22Rv1 (cell line): Measurements from ENCODE around the gene ZNF423.

Experiments used
- H3K27ac ChIP-seq: fragments of 450-650 bp; 2 replicates; pipeline ENCODE4 v1.5.1; 2017
- ZFX ChIP-seq: fragments of 450-650 bp; IDR thresholded peaks from 2 replicates; pipeline ENCODE4 v1.6.1; 2017; ENCODE audit warnings: antibody characterized with exemption, borderline replicate concordance
- TF ChIP-seq, protein P1 (sequence below): fragments of 450-650 bp; IDR thresholded peaks from 2 replicates; pipeline ENCODE4 v1.5.1; 2017; ENCODE audit warnings: mild to moderate bottlenecking

The ZNF423 gene

GRCh38 chr16:49709057-49709456 is 146.9 kb downstream of the ZNF423 start:
- TF ChIP-seq ZFX: no peak
- TF ChIP-seq, protein P1, sequence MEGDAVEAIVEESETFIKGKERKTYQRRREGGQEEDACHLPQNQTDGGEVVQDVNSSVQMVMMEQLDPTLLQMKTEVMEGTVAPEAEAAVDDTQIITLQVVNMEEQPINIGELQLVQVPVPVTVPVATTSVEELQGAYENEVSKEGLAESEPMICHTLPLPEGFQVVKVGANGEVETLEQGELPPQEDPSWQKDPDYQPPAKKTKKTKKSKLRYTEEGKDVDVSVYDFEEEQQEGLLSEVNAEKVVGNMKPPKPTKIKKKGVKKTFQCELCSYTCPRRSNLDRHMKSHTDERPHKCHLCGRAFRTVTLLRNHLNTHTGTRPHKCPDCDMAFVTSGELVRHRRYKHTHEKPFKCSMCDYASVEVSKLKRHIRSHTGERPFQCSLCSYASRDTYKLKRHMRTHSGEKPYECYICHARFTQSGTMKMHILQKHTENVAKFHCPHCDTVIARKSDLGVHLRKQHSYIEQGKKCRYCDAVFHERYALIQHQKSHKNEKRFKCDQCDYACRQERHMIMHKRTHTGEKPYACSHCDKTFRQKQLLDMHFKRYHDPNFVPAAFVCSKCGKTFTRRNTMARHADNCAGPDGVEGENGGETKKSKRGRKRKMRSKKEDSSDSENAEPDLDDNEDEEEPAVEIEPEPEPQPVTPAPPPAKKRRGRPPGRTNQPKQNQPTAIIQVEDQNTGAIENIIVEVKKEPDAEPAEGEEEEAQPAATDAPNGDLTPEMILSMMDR: no peak
- H3K27ac ChIP-seq: no peak overlapping the region

DNA sequence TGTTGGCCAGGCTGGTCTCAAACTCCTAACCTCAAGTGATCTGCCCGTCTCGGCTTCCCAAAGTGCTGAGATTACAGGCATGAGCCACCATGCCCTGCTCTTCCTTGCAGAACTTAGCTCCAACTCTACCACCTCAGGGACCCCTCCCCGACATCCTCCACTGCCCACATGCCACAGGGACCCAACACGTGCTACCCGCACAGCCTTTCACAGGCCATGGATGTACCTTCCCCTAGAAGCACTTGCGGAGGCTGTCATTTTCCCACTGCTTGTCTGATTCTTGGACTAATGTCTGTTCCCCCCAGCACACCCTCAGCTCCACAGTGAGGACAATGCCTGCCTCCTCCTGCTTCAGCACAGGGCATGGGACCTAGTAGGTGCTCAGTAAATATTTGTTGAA is 147.4 kb downstream of the ZNF423 start:
- TF ChIP-seq ZFX: no peak
- TF ChIP-seq, protein P1: no peak
- no peak overlapping the region for H3K27ac ChIP-seq

DNA sequence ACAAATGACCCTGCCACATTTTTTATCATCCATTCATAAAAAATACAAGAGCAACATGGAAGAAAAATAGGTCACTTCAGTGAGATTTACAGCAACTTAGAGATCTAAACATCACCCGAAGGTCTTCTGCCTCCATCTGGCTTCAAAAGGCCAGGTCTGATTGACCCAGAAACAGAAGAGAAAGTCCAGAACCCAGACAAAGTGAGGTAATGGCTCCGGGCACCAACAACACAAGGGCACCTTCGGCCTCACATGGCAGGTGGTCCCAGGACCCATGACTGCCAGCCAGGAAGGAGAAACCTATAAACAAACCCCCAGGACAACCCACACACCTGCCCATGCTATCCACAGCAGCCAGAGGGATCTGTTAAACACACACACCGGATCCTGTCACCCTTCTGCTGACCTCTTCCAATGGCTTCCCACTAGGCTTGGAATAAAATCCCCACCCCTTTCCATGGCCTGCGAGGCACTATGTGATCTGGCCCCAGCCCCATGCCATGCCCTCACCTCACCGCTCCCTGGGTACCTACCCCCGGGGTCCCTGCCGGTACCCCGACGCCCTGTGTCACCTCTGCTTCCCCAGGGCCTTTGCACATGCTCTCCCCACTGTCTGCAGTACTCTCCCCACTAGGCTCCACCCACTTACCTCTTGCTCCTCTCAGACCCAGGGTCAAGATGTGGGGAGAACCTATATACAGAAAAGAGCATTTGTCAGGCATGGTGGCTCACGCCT is 149.1 kb downstream of the ZNF423 start:
- H3K27ac ChIP-seq: no peak overlapping the region
- TF ChIP-seq ZFX: no peak
- TF ChIP-seq, protein P1: no peak

DNA sequence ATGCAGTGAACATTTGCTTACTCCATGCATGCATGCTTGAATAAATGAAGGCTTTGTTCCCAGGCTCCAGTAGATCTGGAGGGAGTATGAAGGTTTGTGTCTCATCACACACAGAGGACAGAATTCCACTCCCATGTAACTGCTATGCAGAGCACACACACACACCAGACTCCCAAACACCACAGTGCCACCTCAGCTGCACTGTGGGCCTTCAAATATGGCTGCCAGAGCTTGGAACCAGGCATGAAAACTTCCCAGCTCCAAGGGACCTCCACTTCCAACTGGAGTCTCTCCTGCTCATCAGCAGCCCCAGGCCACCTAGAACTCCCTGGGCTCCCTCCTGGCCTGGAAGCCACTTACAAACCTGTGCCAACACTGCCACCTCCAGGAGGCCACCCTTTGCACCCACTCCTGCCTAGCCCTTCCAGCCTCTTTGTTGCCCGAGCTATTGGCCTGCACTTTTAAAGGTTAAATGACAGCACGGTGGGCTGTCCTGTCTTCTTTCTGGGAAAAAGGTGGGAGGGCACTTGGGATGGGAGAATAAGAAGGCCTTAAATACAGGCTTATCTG is 151.2 kb downstream of the ZNF423 start:
- TF ChIP-seq, protein P1: no peak
- TF ChIP-seq ZFX: no peak
- no peak overlapping the region for H3K27ac ChIP-seq

DNA sequence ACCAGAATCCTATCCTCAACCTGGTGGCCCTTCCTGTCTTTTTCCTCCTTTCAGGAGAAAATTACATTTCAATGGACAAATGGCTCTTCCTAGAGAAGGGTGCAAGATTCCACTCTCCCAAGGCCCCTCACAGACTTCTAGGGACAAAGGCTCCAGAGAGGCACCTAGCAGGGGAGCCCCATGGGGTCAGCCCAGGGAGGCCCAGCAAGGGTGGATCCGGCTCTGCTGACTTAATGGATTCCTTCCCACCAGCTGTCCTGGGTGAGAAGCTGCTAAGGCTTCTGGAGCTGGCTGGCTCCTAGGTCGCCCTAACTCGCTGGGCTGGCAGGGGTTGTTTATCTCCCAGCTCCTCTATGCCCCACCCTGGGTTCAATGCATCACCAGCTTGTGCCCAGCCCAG is 152.4 kb downstream of the ZNF423 start:
- no peak overlapping the region for H3K27ac ChIP-seq

GRCh38 chr16:49701789-49702494 is 154.0 kb downstream of the ZNF423 start:
- H3K27ac ChIP-seq: no peak overlapping the region
- TF ChIP-seq, protein P1: no peak
- no peak for TF ChIP-seq ZFX

More for the DNA sequence above, 152.4 kb downstream of the ZNF423 start:
- TF ChIP-seq ZFX: no peak
- TF ChIP-seq, protein P1: no peak

DNA sequence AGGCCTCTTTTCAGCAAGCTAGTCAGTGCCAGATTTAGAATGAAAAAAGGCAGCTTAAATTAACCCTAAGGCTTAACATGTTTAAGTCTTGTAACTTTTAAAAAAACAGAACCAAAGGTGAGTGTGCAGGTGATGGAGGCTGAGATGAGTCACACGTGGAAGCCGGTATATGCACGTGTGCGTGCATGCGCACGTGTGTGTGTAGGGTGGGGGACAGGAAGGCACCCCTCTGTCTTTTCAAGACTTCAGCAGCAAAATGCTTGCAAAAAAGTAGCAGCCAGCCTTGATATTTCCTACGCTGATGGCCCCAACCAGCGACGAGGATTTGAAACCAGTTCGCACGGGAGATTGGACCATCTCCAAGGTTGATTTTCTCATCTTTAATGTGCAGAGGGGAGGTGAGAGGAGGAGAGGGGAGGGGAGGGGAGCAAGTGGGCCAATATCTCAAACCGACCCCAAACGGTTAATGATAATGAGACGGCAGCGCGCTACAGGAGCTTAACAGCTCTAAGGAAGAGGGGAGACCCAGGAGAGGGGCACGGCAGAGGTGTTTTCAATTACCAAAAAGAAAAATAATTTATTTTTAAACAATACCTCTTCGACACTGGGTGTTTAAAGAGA is 154.7 kb downstream of the ZNF423 start:
- TF ChIP-seq ZFX: no peak
- TF ChIP-seq, protein P1: no peak
- H3K27ac ChIP-seq: no peak overlapping the region
